ENCODE measurements around the gene AGMAT. TPM values are rescaled to one million over a fixed set of nuclear protein-coding genes. Genes with fewer than 3 reads are reported as not detected.

AGMAT gene
- total RNA-seq, 4 donors from 2014 or later: not detected

- H3K9me3 ChIP-seq: no peaks in the 10 kb centered on the region
- H3K27ac ChIP-seq: no peak overlapping the region
- no peaks in the 10 kb centered on the region for H3K27me3 ChIP-seq
- TF ChIP-seq EP300 (IDR thresholded peaks at IDR 0.05): no peak
- no peak for TF ChIP-seq CTCF (IDR thresholded peaks at IDR 0.05)
- no peak for TF ChIP-seq POLR2A (IDR thresholded peaks at IDR 0.05)
- DNase-seq (ENCODE audit: low spot score in 2 of 2): no peak
- no peak overlapping the region for H3K4me3 ChIP-seq
- H3K36me3 ChIP-seq: peaks cover 0 to 43% (median 0%) of the 10 kb centered on the region in 3 donors
- WGBS, 2 donors: 73 to 81% methylated on average over 2 of the region's 2 CpGs
- H3K4me1 ChIP-seq: peaks cover 3 to 20% (median 5%) of the 10 kb centered on the region in 4 donors
These were observed 53.2 kb downstream of the AGMAT start for GRCh38 chr1:15531682-15532081.

GRCh38 chr1:15531003-15531402 is 53.8 kb downstream of the AGMAT start:
- DNase-seq (ENCODE audit: low spot score in 2 of 2): no peak
- peaks cover 0 to 36% (median 0%) of the 10 kb centered on the region in 3 donors for H3K36me3 ChIP-seq
- no peaks in the 10 kb centered on the region for H3K9me3 ChIP-seq
- TF ChIP-seq CTCF (IDR thresholded peaks at IDR 0.05) (no peak), EP300 (IDR thresholded peaks at IDR 0.05) (no peak), POLR2A (IDR thresholded peaks at IDR 0.05) (no peak)
- peaks cover 3 to 23% (median 6%) of the 10 kb centered on the region in 4 donors for H3K4me1 ChIP-seq
- WGBS, 2 donors: 92 to 97% methylated on average over 4 of the region's 4 CpGs
- H3K4me3 ChIP-seq: no peak overlapping the region
- H3K27me3 ChIP-seq: no peaks in the 10 kb centered on the region
- no peak overlapping the region for H3K27ac ChIP-seq

GRCh38 chr1:15526490-15527339 is 58.1 kb downstream of the AGMAT start, which contains the start of gene DNAJC16:
Gene DNAJC16, plus strand, starts transcription at chr1:15526848. Its CDS starts 2,258 bp downstream, at chr1:15529106.
- TF ChIP-seq POLR2A (IDR thresholded peaks at IDR 0.05): peak in 1 of 2 donors; percentile 74
- peak in 4 of 5 experiments; percentile 19 to 76 (median 48) for TF ChIP-seq CTCF (IDR thresholded peaks at IDR 0.05)
- peak; percentile 99 to 100 for TF ChIP-seq EP300 (IDR thresholded peaks at IDR 0.05)
- peak; percentile 98 for DNase-seq (ENCODE audit: low spot score in 2 of 2)
- 1 to 4% methylated on average over 23 to 55 of the region's 65 CpGs for WGBS, 2 donors
- Histone ChIP-seq H3K36me3 (peaks cover 0 to 14% (median 0%) of the 10 kb centered on the region in 3 donors), H3K9me3 (no peaks in the 10 kb centered on the region), H3K4me3 (peak within 1 kb of the TSS; percentile 65 to 90 (median 78)), H3K27ac (peak within 1 kb of the TSS; percentile 95 to 99 (median 98)), H3K4me1 (peaks cover 3 to 43% (median 15%) of the 10 kb centered on the region in 4 donors), H3K27me3 (no peaks in the 10 kb centered on the region)

- DNase-seq (ENCODE audit: low spot score in 2 of 2): no peak
- H3K27me3 ChIP-seq: no peaks in the 10 kb centered on the region
- no peak for TF ChIP-seq POLR2A (IDR thresholded peaks at IDR 0.05)
- no peak for TF ChIP-seq EP300 (IDR thresholded peaks at IDR 0.05)
- no peak for TF ChIP-seq CTCF (IDR thresholded peaks at IDR 0.05)
- peaks cover 0 to 11% (median 0%) of the 10 kb centered on the region in 3 donors for H3K36me3 ChIP-seq
- H3K4me1 ChIP-seq: peaks cover 3 to 43% (median 15%) of the 10 kb centered on the region in 4 donors
- WGBS, 2 donors: 8 to 10% methylated on average over 9 of the region's 9 CpGs
- peak overlapping the region; percentile 95 to 99 (median 98) for H3K27ac ChIP-seq
- no peaks in the 10 kb centered on the region for H3K9me3 ChIP-seq
- H3K4me3 ChIP-seq: peak overlapping the region; percentile 14 to 81 (median 64)
These were observed 58.8 kb downstream of the AGMAT start for GRCh38 chr1:15526021-15526489.

Measured in tibial nerve (tissue), 4 donors.